OCI-LY3 (cell line): ENCODE measurements around the gene DPP3.

ENCODE experiments used
- H2AFZ ChIP-seq: fragments of 200-600, 300-600 bp; shearing (Covaris generic); 2 replicates; pipeline ENCODE4 v1.6.0; 2014; ENCODE audit warnings: antibody characterized with exemption, low read depth, low read length
- H3K27ac ChIP-seq: fragments of 200-600, 300-600 bp; sonication (generic); 2 replicates; pipeline ENCODE4 v1.5.1; 2014; ENCODE audit warnings: mild to moderate bottlenecking, low read length, moderate library complexity, mixed read lengths
- H3K27me3 ChIP-seq: fragments of 200-600, 300-600 bp; sonication (generic); 2 replicates; pipeline ENCODE4 v1.6.1; 2014; ENCODE audit warnings: low read depth, low read length, mixed read lengths
- H3K36me3 ChIP-seq: fragments of 200-600, 300-600 bp; sonication (generic); replicated peaks from 2 replicates; pipeline ENCODE3; 2014; ENCODE audit warnings: low read depth, low read length, mixed read lengths
- H3K4me1 ChIP-seq: fragments of 300-600, 200-600 bp; sonication (generic); 2 replicates; pipeline ENCODE4 v1.6.1; 2014; ENCODE audit warnings: low read length, mixed read lengths
- H3K4me2 ChIP-seq: fragments of 200-600, 300-600 bp; sonication (generic); 2 replicates; pipeline ENCODE4 v1.6.1; 2014; ENCODE audit warnings: low read length, mixed read lengths
- H3K4me3 ChIP-seq: fragments of 300-600, 200-600 bp; sonication (generic); 2 replicates; pipeline ENCODE4 v1.5.1; 2014; ENCODE audit warnings: antibody characterized with exemption, mild to moderate bottlenecking, low read length, moderate library complexity
- H3K79me2 ChIP-seq: fragments of 300-600, 200-600 bp; shearing (Covaris generic); 2 replicates; pipeline ENCODE4 v1.6.1; 2014; ENCODE audit warnings: mild to moderate bottlenecking, low read length, mixed read lengths
- H3K9ac ChIP-seq: fragments of 300-600, 200-600 bp; shearing (Covaris generic); 2 replicates; pipeline ENCODE4 v1.6.0; 2014; ENCODE audit warnings: mild to moderate bottlenecking, low read length, moderate library complexity
- H3K9me3 ChIP-seq: fragments of 200-600, 300-600 bp; shearing (Covaris generic); 2 replicates; pipeline ENCODE4 v1.6.1; 2014; ENCODE audit warnings: low read length, mixed read lengths; ENCODE audit not compliant: insufficient read depth
- H4K20me1 ChIP-seq: fragments of 200-600, 300-600 bp; sonication (generic); 2 replicates; pipeline ENCODE4 v1.6.1; 2016; ENCODE audit warnings: low read length, mixed read lengths; ENCODE audit not compliant: insufficient read depth
- EZH2phosphoT487 ChIP-seq: fragments of 200-600 bp; shearing (Covaris generic); IDR thresholded peaks from 2 replicates; pipeline ENCODE4 v1.6.1; 2018; ENCODE audit warnings: antibody characterized with exemption, mixed run types, low read depth
- TF ChIP-seq, protein P1 (sequence below): fragments of 200-600, 300-600 bp; sonication (generic); IDR thresholded peaks from 2 replicates; pipeline ENCODE4 v1.5.1; 2014; ENCODE audit warnings: antibody characterized with exemption, low read length, low read depth

Gene DPP3

DNA sequence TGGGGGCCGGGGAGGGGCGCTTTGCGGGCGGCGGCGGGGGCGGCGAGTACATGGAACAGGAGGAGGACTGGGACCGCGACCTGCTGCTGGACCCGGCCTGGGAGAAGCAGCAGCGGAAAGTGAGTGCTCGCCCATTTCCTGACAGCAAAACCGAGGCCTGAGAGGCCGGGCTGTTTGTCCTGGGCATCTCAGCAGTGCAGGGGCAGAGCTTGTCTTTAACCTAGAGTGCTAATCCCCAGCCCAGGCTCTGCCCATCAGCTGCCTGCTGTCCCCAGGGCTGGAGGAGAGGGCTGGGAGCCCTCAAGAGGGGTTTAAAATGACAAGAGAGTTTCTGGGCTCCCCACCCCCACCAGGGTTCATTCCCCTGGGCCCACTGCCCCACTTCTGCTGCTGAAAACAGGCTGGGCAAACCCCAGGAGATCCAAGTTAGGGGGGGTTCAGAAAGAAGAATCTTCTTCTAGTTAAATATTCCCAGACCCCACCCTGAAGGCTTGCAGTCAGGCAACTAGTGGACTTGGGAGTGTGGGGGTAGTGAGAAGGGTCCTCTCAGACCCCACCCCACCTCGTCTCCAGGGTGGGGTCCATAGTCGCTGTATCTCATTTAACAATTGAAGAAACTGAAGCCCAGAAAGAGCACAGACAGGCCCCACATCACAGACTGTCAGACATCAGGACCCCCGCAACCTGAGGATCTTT lies 66.9 kb downstream of the DPP3 start:
- Histone ChIP-seq H4K20me1 (no peaks in the 10 kb centered on the region), H3K4me2 (peak overlapping the region; percentile 96), H2AFZ (peak overlapping the region; percentile 89), H3K9me3 (no peaks in the 10 kb centered on the region), H3K4me1 (peaks cover 22% of the 10 kb centered on the region), H3K79me2 (no peaks in the 10 kb centered on the region; the same call in 1 of the 2 replicates), H3K9ac (peak overlapping the region; percentile 84), H3K4me3 (peak overlapping the region; percentile 82), H3K36me3 (peaks cover 9% of the 10 kb centered on the region), H3K27ac (no peak overlapping the region), H3K27me3 (0 out of 2 replicates have a peak, but pooled peaks cover 4% of the 10 kb centered on the region)
- TF ChIP-seq, protein P1, sequence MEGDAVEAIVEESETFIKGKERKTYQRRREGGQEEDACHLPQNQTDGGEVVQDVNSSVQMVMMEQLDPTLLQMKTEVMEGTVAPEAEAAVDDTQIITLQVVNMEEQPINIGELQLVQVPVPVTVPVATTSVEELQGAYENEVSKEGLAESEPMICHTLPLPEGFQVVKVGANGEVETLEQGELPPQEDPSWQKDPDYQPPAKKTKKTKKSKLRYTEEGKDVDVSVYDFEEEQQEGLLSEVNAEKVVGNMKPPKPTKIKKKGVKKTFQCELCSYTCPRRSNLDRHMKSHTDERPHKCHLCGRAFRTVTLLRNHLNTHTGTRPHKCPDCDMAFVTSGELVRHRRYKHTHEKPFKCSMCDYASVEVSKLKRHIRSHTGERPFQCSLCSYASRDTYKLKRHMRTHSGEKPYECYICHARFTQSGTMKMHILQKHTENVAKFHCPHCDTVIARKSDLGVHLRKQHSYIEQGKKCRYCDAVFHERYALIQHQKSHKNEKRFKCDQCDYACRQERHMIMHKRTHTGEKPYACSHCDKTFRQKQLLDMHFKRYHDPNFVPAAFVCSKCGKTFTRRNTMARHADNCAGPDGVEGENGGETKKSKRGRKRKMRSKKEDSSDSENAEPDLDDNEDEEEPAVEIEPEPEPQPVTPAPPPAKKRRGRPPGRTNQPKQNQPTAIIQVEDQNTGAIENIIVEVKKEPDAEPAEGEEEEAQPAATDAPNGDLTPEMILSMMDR, result no peak

- peak overlapping the region; percentile 82; the same call in 1 of the 2 replicates for H3K4me3 ChIP-seq
- H3K4me1 ChIP-seq, result peaks cover 22% of the 10 kb centered on the region
- H3K27ac ChIP-seq, result no peak overlapping the region
- no peak overlapping the region for H2AFZ ChIP-seq
- H3K79me2 ChIP-seq, result no peaks in the 10 kb centered on the region; the same call in 1 of the 2 replicates
- no peaks in the 10 kb centered on the region for H4K20me1 ChIP-seq
- H3K27me3 ChIP-seq, result 0 out of 2 replicates have a peak, but pooled peaks cover 4% of the 10 kb centered on the region
- peak overlapping the region; percentile 84; the same call in 1 of the 2 replicates for H3K9ac ChIP-seq
- H3K9me3 ChIP-seq, result no peaks in the 10 kb centered on the region
- peak overlapping the region; percentile 96; the same call in 1 of the 2 replicates for H3K4me2 ChIP-seq
- TF ChIP-seq, protein P1, result no peak
- no peak for TF ChIP-seq EZH2phosphoT487
- peaks cover 5% of the 10 kb centered on the region for H3K36me3 ChIP-seq
Observed at GRCh38 chr11:66547662-66548009, 67.4 kb downstream of the DPP3 start.

DNA sequence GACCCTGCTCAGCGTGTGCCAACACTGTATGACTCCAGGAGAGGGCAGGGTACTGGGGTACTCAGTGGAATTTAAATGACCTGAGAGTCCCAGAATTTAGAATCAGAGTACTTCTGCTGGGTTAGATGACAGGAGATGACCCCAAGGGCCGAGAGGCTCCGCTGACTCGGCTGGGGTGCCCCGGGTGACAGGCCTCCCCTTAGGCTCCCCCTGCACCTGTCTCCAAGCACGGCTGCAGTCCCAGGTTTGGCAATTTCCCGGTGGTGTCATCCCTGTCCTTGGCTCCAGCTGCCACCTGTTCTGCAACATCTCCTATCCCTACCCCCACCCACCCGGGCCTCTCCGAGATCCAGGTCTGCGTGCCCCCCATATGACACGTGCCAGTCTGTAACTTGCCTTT lies 67.8 kb downstream of the DPP3 start:
- H3K4me3 ChIP-seq, result no peak overlapping the region
- H3K27ac ChIP-seq, result no peak overlapping the region
- TF ChIP-seq EZH2phosphoT487, result no peak

GRCh38 chr11:66548774-66549630 lies 68.8 kb downstream of the DPP3 start:
- TF ChIP-seq, protein P1, result no peak
- TF ChIP-seq EZH2phosphoT487, result no peak
- no peaks in the 10 kb centered on the region for H3K9me3 ChIP-seq
- H3K27ac ChIP-seq, result no peak overlapping the region
- H2AFZ ChIP-seq, result no peak overlapping the region
- no peaks in the 10 kb centered on the region; the same call in 1 of the 2 replicates for H3K79me2 ChIP-seq
- no peak overlapping the region for H3K9ac ChIP-seq
- no peaks in the 10 kb centered on the region for H3K36me3 ChIP-seq
- H3K27me3 ChIP-seq, result 0 out of 2 replicates have a peak, but pooled peaks cover 4% of the 10 kb centered on the region
- no peak overlapping the region for H3K4me3 ChIP-seq
- peaks cover 17% of the 10 kb centered on the region for H3K4me1 ChIP-seq
- H3K4me2 ChIP-seq, result no peak overlapping the region
- H4K20me1 ChIP-seq, result no peaks in the 10 kb centered on the region

More for the DNA sequence above, 67.8 kb downstream of the DPP3 start:
- Histone ChIP-seq H3K36me3 (peaks cover under 1% of the 10 kb centered on the region), H3K9ac (no peak overlapping the region), H3K9me3 (no peaks in the 10 kb centered on the region), H3K27me3 (0 out of 2 replicates have a peak, but pooled peaks cover 4% of the 10 kb centered on the region), H4K20me1 (no peaks in the 10 kb centered on the region), H3K4me1 (peaks cover 22% of the 10 kb centered on the region), H3K4me2 (no peak overlapping the region), H3K79me2 (no peaks in the 10 kb centered on the region; the same call in 1 of the 2 replicates), H2AFZ (no peak overlapping the region)
